HG03439 (cell line): ENCODE measurements around the gene GRID2IP.
"Not testable (repeated sequence)": the region's sequence is repeated elsewhere in the genome, so short reads cannot be mapped to it uniquely, and the experiment has no call there.

ENCODE experiments used
- ATAC-seq: cut with Tn5 transposase; IDR thresholded peaks from one replicate; pipeline ENCODE4 v1.9.1; 2021; ENCODE audit warnings: mild to moderate bottlenecking, moderate library complexity; ENCODE audit not compliant: unreplicated experiment

Gene GRID2IP

DNA sequence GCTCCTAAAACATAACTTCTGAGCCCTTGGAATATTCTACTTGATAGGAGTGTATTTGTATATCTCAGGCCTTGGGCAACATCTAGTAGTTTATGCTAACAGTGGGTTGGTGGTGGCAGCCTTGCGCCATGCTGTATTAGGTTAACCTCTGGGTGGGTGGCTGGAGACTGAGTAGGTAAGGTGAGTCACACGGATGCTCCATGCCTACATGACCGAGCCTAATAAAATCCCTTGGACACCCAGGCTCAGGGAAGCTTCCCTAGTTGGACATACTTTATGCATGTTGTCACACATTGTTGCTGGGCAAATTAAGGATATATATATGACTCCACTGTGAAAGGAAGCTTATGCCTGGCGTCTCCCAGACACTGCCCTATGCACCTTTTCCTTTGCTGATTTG, 97.5 kb downstream of the GRID2IP start:
- ATAC-seq = no peak

DNA sequence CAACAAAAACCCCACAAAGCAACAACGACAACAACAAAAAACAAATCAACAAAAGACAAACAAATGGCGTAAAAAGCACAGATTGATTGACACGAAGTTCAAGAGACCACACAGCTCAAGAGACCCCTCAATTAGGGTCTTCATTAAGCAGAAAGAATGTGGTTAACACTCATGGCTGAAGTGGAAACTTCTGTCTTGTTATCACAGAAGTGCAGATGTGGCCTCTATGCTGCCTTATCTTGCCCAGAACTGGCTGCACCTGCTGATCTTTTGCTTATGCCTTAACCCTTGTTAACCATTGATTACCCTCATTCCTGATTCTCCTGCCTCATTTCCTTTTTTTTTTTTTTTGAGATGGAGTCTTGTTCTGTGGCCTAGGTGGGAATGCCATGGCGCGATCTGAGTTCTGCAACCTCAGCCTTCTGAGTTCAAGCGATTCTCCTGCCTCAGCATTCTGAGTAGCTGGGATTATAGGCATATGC, 100.0 kb downstream of the GRID2IP start:
- no peak for ATAC-seq

DNA sequence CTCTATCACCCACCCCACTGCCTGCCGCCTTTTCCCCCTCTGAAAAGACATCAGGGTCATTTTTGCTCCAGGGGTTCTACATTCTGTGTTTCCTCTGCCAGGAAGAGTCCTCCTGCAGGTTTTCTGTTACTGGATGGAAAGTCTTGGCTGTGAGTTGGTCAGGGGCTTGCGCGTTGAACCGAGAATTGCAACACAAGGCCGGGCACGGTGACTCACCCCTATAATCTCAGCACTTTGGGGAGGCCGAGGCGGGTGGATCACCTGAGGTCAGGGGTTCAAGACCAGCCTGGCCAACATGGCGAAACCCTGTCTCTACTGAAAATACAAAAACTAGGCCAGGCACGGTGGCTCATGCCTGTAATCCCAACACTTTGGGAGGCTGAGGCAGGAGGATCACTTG, 100.7 kb downstream of the GRID2IP start:
- ATAC-seq = not testable (repeated sequence)

DNA sequence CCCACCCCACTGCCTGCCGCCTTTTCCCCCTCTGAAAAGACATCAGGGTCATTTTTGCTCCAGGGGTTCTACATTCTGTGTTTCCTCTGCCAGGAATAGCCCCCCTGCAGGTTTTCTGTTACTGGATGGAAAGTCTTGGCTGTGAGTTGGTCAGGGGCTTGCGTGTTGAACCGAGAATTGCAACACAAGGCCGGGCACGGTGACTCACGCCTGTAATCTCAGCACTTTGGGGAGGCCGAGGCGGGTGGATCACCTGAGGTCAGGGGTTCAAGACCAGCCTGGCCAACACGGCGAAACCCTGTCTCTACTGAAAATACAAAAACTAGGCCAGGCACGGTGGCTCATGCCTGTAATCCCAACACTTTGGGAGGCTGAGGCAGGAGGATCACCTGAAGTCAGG, 101.4 kb downstream of the GRID2IP start:
- ATAC-seq = not testable (repeated sequence)

DNA sequence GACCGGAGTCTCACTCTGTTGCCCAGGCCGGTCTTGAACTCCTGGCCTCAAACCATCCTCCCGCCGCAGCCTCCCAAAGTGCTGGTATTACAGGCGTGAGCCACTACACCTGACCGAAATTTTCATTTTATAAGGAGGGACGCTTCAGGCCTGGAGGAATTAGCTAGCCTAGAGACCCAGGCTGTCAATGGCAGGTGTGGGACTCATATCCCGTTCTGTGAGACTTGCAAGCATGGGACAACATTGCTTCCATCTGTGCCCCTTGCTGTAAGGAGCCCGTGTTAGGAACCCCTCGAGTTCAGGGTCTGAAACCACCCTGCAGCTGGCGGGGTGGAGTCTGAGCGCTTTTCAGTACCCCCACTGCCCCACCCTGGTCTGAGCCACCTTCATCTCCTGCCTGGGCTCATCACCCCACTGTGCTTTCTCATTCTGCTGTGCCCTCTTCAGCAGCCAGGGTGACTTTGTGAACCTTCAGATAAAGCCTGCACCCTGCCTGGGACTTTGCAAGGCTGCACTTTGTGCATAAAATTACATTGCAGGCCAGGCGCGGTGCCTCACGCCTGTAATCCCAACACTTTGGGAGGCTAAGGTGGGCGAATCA, 102.2 kb downstream of the GRID2IP start:
- no peak for ATAC-seq

DNA sequence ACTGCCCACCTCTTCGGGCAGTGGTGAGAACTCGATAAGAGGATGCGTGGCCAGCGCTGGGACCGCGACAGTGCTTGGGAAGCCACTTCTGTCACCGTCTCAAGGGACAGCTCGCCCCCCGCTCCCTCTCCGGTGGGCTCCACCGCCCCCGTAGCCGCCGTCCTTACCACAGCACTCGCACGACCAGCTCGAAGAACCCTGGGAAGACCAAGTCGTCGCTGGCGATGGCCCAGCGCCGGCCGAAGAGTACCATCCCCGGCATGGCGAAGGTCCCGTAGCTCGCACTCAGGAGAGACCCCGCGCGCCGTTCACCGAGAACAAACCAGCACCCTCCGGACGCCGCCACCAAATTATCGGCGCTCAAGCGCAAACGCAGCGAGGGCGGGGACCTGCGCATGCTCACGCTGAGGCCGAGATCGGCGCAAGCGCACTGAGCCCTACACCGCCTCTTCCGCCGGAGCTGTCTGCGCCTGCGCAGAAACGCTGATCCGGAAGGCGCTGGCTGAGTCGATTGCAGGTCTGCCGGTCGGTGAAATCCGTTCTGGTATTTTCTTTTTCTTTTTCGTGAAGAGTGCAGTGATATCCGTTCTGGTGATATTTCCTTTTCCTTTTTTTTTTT, 103.6 kb downstream of the GRID2IP start, which contains the start of gene DAGLB:
TSS of gene DAGLB (minus strand) at position 374 of the 619 bp plus-strand sequence. CDS start at position 262, 112 bp downstream.
- peak; percentile 74 for ATAC-seq
